HG02970 (cell line): Measurements from ENCODE around the gene CHCHD6.
A peak's percentile ranks its signal among the peaks of the same experiment; 100 is the strongest.

Experiments
- ATAC-seq: cut with Tn5 transposase; IDR thresholded peaks from one replicate; pipeline ENCODE4 v1.9.1; 2021; ENCODE audit warnings: mild to moderate bottlenecking, moderate library complexity, moderate number of reproducible peaks; ENCODE audit not compliant: unreplicated experiment, low FRiP score

CHCHD6 gene

DNA sequence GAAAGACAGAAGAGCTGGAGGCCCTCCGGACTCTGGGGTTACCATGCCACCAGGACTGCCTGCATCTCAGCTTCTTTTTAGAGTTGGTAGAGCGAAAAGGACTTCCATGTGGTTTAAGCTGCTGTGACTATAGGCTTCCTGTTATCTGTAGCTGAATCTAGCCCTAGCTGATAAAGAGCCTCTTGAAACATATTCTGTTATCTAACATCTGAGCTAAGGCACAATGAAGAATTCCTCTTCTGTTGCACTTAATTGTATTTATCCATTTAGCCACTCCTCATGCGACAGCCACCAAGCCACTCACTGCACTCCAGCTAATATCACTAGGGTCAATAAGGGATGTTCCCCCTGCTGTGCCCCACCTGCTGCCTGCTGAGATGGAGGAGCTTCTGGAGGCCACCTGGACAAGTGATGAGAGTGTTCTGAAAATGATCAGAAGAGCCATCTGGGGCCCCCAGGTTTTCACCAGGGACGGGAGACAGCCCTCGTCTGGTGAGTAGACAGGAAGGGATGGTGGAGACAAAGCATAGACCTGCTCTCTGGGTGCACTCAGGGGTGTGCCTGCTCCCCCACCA lies 184.2 kb downstream of the CHCHD6 start:
- no peak for ATAC-seq

- no peak for ATAC-seq
These were observed 185.5 kb downstream of the CHCHD6 start for GRCh38 chr3:126889276-126890201.

DNA sequence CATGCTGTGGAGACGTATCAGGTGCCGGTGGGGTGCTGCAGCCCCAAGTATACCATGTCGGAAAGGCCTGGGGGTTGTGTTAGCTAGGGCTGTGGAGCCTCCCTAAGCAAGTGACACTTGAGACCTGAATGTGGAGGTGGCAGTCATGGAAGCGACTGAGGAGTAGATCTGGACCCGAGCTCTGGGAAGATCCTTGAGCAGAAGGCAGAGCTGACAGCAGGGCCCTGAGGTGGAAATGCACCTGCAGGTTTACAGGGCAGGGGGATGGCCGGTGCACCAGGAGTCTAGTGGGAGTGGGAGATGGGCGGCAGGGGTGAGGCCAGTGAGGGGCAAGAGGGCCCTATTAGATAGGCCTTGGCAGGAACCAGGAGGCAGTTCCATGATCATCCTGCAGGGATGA lies 187.1 kb downstream of the CHCHD6 start:
- ATAC-seq: no peak

- no peak for ATAC-seq
These were observed 187.8 kb downstream of the CHCHD6 start for GRCh38 chr3:126891791-126892190.

DNA sequence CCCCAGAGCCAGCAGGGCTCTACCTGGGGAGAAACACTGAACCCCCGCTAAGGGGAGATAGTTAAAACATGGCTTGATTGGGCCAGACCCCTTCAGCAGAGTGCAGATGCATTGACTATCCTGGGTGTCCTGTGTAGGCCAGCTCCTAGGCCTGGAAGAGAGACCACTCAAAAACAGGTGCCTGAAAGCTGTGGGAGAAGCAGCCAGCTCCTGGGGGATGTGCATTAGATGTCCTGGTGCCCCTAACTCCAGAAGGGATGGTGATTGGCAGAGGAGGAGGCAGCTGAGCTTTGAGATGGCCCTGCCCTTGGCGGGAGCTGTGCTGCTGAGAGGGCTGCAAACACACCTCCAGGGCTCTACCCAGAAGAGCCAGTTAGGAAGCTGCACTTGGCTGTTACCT lies 189.6 kb downstream of the CHCHD6 start:
- ATAC-seq: no peak

DNA sequence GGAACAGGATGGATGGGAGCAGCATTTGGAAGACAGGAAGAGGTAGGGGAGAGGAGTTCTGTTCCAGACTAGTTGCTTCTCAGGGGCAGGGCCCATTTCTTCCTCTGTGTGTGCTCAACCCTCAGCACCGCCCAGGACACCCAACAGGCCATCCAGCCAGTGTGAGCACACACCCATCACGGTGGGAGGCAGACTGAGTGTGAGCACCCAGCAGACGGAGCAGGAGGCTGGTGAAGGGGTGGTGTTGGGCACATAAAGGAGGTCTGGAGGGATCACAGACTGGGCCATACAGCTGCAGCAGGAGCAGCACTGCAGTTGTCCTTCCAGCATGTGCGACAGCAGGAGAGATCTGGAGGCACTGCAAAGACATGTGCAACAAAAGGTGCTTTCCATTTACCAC lies 190.4 kb downstream of the CHCHD6 start:
- ATAC-seq: no peak

GRCh38 chr3:126895178-126896066 lies 191.4 kb downstream of the CHCHD6 start:
- no peak for ATAC-seq

- no peak for ATAC-seq
These were observed 192.0 kb downstream of the CHCHD6 start for GRCh38 chr3:126896067-126896441.

- no peak for ATAC-seq
These were observed 192.9 kb downstream of the CHCHD6 start for GRCh38 chr3:126896968-126897367.

DNA sequence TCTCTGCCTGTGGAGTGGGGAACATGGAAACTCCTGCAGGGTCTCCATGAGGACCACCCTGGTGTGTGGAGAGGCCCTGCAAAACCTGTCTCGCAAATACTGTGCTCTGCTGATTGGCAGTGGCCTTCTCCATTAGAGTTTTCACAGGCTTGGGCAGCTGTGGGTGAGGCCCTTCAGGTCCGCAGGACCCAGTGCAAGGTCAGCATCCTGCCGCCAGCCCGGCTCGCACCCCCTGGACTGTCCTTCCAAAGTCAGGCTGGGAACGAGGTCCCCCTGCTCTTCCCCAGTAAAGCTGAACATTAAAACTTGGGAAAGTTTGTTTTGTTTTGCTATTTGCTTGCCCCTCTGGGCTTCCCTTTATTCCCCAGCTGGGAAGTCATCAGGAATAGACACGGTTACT lies 193.9 kb downstream of the CHCHD6 start:
- no peak for ATAC-seq

DNA sequence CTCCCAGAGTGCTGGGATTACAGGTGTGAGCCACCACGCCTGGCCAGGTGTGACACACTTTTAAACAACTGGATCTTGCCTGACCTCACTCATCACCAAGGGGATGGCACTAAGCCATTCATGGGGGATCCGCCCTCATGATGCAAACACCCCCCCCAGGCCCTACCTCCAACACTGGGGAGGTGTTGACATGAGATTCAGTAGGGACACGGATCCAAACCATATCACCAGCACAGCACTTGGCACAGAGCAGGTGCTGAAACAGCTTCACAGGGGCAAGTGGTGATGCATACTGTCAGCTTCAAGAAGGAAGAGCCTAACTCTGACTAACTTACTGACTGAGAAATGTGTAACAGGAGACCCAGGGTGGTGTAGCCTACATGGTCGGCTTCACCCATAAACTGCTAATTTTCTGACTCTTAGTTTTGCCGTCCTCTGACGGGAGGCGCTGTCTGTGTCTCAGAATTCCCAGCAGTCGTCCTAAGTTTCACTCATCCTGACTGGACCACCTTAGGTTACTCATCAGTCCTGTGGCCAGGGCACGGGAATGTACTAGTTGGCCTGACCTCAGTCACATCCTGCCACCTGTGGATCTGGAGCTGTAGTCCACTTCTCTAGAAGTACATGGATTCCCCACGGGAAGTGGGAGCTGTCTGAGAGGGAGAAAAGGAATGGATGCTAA lies 197.0 kb downstream of the CHCHD6 start:
- no peak for ATAC-seq

- ATAC-seq: no peak
These were observed 197.6 kb downstream of the CHCHD6 start for GRCh38 chr3:126901631-126902030.

GRCh38 chr3:126903521-126903920 lies 199.5 kb downstream of the CHCHD6 start:
- no peak for ATAC-seq

GRCh38 chr3:126907557-126907956 lies 203.5 kb downstream of the CHCHD6 start:
- ATAC-seq: no peak

- ATAC-seq: no peak
These were observed 204.8 kb downstream of the CHCHD6 start for GRCh38 chr3:126908752-126909275.

GRCh38 chr3:126910231-126910630 lies 206.2 kb downstream of the CHCHD6 start:
- no peak for ATAC-seq

DNA sequence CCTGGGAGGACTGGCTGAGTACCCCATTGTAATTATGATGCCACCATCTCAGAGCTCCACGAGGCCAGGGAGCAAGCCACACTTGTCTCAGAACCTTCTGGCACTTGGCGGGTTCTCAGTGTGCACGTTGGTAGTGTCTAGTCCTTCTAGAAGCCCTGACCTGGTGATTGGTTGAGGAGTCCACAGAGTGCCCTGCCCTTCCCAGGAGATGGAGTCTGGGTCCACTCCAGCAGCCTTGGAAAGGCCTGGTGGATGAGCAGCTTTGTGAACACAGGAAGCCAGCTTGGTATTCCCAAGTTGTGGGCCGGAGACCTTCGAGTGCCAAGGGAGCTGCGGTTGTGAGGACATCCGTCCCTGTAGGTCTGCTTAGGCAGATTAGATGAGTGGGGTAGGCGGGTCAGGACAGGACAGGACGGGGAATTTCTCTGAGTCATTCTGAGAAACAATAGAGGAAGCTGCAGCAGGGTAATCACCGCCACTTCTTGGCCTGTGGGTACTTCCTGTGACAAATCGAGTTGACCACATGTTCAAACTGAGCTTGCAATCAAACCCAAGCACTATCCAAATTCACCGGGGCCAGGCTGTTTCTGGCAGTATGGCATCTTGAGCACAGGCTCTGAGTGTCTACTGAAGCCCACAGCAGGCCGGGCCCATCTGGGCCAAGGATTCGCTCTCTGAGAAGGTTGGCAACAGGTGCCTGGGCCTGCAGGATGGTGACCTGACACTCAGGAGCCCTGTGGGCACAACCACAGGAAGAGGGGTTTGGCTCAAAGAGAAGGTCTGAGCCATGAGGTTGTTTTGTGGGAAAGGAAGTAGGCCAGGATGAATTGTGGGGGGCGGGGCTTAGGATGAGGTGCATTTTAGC lies 207.4 kb downstream of the CHCHD6 start:
- peak; percentile 94 for ATAC-seq

GRCh38 chr3:126912027-126912422 lies 208.0 kb downstream of the CHCHD6 start:
- no peak for ATAC-seq

GRCh38 chr3:126912491-126913195 lies 208.6 kb downstream of the CHCHD6 start:
- no peak for ATAC-seq
